HG02884 (cell line): ENCODE measurements around the gene PAXX.

Experiments used
- ATAC-seq: cut with Tn5 transposase; IDR thresholded peaks from one replicate; pipeline ENCODE4 v1.9.1; 2021; ENCODE audit warnings: mild to moderate bottlenecking, moderate library complexity; ENCODE audit not compliant: unreplicated experiment

PAXX gene

GRCh38 chr9:136980669-136981478 is 11.3 kb upstream of the PAXX start:
- no peak for ATAC-seq

DNA sequence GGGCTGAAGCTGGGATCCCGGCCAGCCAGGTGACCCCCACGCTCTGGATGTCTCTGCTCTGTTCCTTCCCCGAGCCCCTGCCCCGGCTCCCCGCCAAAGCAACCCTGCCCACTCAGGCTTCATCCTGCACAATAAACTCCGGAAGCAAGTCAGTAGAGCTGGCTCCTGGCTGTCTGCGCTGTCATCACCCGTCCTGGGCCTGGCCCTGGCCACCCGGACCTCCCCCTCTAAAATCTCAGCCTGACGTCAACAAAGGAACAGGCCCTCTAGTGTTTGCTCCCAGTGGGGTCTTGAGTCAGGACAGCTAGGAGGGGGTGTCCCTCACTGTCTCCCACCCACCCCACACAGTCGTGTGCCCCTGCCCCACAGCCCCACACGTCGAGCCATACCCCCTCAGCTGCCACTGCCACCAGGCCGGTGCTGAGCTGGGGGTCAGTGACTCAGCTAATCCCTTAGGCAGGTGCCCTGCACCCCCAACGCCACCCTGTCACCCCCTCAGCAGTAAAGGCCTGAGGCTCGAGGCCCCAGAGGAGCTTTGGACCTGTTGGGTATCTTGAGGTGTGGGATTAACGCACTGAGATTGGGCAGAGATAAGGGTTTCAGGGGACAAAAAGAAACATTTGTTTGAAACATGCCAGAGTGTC is 10.5 kb upstream of the PAXX start:
- ATAC-seq, result no peak

- ATAC-seq, result no peak
Measured at GRCh38 chr9:136982232-136983051, 9.8 kb upstream of the PAXX start, which contains the start of gene LCNL1. LCNL1 (plus strand) TSS chr9:136982993; CDS start chr9:136983587, 594 bp downstream.

DNA sequence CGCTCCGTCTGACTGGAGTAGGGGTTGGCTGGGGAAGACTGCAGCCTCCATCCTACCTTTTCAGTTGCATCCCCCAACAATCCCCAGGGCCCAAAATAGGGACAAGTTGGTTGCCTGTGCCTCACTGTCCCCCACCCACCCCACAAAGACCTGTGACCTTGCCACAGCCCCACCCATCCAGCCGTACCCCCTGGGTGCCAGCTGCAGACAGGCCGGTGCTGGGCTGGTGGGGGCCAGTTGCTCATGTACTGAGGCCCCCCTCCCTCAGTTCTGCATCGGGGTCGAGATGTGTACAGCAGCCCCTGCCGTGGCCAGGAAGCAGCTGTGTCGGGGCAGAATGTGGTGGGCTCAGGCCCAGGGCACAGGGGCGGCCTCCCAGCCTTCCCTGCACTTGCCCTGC is 9.1 kb upstream of the PAXX start:
- ATAC-seq, result no peak

- no peak for ATAC-seq
Measured at GRCh38 chr9:136983656-136984314, 8.4 kb upstream of the PAXX start.

- ATAC-seq, result no peak
Measured at GRCh38 chr9:136984464-136985026, 7.7 kb upstream of the PAXX start.

- ATAC-seq, result no peak
Measured at GRCh38 chr9:136985027-136985602, 7.1 kb upstream of the PAXX start.

DNA sequence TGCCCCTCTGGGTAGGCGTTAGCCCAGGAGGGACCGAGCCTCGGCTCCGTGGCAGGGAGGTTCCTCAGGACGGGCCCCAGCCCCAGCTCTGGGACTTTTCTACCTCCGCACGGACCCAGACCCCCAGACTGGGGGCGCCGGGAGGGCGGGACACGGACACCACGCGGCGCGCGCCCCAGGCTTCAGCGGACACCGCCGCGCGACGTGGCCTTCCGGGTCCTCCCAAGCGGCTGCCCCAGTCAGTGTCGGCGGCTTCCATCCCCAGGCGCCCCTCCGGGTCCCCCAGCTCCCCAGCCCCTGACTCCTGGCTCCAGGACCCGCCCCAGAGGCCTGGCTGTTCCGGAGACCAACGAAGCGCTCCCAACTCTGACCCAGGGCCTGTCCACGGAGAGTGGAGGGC is 6.4 kb upstream of the PAXX start:
- ATAC-seq, result no peak

DNA sequence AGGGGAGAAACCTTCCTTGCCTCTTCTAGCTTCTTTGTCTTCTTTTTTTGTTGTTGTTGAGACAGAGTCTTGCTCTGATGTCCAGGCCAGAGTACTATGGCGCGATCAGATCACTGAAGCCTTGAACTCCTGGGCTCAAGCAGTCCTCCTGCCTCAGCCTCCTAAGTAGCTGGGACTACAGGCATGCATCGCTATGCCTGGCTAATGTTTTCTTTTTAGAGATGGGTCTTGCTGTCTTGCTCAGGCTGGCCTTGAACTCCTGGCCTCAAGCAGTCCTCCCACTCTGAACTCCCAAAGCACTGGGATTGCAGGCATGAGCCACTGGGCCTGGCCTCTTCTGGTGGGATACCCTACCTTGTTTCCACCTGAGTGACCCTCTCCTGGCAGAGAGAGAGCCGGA is 3.4 kb upstream of the PAXX start:
- ATAC-seq, result no peak

DNA sequence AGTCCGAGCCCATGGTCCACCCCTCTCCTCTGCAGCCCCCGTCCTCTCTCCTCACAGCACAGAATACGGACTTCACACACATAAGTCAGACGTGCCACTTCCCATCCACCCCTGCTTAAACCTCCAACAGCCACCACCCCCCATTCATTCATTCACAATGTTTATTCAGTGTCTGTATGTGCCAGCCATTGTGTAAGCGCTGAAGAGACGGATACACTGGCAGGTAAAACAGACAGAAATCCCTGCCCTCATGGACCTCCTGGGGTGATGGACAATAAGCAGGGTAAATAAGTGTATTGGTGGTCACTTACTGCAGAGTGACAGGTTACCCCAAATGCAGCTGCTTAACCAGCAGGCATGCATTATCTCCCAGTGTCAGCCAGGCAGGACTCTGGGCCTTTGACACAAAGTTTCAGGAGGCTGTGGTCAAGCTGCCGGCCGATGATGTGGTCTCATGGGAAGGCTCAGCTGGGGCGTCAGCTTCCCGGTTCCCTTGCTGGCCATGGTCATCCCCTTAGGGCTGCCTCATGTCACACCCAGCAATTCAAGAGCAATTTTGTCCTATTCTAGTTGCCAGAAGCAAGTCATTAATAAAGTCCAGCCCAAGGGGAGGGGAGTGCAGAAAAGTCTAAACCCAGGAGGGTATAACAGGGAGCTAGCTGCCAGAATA is 1.8 kb upstream of the PAXX start:
- no peak for ATAC-seq

- ATAC-seq, result no peak
Measured at GRCh38 chr9:136992819-136993369, 672 bp downstream of the PAXX start.

DNA sequence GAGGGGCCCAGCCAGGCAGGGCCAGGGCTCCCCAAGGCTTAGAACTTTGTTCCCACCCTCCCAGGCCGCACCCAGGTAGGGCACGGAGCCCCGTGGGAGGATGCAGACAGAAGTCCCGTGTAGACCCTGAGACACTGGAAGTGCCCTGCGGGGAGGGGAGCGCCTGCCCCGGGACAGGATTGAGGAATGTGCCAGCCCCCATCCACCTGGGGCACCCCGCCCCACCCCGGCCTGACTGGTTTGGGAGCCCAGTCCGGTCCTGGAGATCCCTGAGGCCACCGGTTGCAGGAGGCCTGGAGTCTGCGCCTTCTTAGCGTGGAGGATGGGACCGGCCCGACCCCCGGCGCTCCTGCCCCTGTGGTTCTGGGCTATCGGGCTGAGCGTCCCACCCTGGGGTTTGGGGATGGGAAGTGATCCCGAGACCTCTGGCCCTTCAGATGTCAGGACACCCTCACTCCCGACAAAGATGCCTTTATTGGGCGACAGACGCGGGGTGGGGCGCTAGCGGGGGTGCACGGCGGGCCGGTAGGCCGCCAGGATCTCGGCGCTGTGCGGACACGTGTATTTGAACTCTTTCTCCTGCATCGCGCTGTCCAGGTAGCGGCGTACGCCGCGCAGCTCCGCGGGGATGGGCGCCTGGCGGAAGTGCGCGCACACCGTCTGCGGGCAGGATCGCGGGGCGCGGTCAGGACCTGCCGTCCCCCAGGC is 2.1 kb downstream of the PAXX start:
- ATAC-seq, result no peak

GRCh38 chr9:136994888-136995230 is 2.6 kb downstream of the PAXX start:
- ATAC-seq, result no peak

- no peak for ATAC-seq
Measured at GRCh38 chr9:136995362-136995761, 3.1 kb downstream of the PAXX start.

DNA sequence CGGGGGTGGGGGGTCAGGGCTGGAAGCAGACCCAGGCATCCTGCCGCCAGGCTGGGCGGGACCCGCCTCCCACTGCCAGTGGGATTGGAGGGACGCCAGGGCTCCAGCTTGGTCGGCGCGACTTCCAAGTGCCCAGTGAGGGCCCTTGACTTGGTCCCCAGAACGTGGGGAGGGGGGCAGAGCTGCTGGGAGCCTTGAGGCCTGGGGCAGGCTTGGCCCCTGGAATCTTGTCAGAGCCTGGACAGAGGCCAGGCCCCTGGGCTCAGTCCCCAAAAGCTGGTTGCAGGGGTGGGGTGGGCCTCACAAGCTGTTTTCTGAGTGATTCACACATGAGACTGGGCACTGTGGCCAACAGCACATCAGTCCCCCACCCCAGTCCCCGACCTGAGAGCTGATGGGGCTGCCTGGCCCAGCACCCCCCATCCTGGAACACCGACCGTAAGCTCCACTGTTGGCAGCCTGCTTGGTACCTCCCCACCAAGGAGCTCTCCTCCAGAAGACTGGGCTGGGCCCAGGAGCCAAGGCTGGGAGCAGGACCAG is 3.6 kb downstream of the PAXX start:
- ATAC-seq, result no peak

DNA sequence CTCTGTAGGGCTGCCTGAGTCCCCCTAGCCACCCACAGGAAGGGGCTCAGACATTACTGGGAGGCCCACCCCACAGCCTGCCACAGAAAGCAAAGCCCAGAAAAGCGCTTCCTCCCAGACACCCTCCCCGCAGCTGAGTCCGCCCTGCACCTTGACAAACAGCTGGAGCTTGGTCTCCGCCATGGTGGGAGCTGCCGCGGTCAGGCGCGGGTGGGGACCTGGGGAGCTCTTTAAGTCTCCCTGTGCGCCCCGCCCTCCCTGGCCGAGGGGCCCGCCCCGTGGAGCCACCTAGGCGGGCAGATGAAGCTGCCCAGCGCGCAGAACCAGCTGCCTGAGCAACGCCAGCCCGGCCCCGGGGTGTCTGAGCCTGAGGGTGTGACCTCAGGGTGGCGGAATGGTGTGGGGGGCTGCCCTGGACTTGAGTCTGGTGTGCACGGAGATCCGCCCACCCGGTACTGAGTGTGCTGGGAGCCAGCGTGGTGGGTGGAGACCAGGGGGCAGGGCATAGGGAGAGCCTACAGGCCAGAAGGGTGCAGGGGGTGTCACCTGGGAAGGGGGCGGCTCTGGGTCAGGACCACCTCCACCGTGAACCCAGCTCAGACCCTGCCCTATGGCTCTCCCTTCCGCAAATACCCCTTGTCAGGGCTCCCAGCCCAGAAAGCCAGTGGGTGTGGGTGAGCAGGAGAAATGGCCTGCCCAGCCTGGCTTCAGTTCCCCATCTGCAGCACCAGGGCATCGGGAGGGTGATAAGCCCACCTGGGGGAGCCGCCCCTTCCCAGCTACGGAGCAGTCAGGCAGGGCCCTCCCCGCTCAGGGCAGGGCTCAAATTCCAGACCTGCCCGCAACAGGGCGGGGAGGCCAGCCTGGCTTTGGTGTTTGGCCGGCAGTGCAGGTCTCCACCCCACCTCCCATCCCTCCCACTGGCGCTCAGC is 4.4 kb downstream of the PAXX start, which contains the start of gene CLIC3:
TSS of gene CLIC3 (minus strand) at position 208 of the 932 bp plus-strand sequence. CDS start at position 183, 25 bp downstream.
- no peak for ATAC-seq

DNA sequence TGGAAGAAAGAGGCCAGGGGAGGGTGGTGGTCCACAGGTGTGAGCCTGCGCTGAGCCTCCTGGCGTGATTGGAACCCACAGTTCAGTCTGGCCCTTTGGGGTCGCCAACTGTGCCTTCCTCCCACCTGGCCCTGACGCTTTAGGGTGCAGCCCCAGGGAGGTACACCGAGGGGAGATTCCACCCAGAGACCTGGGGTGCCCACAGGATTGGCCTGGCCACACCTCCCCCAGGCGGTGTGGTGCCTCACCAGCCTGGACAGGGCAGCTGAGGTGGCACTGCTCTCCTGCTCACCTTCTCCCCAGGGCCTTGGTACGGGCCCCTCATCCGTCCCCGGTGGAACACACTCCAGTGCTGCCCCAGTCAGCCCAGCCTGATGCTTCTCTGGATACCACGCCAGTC is 5.1 kb downstream of the PAXX start:
- no peak for ATAC-seq

DNA sequence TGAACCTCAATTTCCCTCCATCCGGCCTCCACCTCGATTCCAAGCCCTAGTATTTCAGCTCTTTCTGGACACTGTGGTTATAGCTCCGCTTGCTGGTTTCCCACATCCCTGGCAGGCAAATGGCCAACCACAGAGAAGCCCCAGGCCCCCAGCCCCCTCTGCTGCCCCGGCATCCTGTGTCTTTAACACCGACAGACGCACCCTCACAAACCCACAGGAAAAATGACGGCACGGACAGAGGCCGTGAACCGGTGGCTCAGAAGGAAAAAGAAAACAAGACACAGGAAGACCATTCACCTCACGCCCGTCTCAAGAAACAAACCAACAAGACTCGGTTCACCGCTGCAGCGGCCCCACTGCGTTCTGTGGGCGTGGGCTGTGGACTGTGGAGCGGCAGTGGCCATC is 5.6 kb downstream of the PAXX start:
- no peak for ATAC-seq
